ENCODE data around the gene ZNF408.

GRCh38 chr11:46726206-46726862, 25.5 kb downstream of the ZNF408 start:
- TF ChIP-seq CTCF (IDR thresholded peaks at IDR 0.05; ENCODE audit: borderline replicate concordance, extremely low read depth, low read length, poor library complexity, severe bottlenecking): no peak
- TF ChIP-seq EZH2 (IDR thresholded peaks at IDR 0.05; ENCODE audit: borderline replicate concordance, low read depth, low read length, severe bottlenecking): no peak

Data from DND-41 (cell line).